Heart right ventricle (tissue), 16 donors: ENCODE results near the gene XIRP2. TPM values are rescaled to one million over a fixed set of nuclear protein-coding genes. Genes with fewer than 3 reads are reported as not detected.

Source experiments
- ATAC-seq, 8 donors: fragments of 200-7000 bp; cut with Tn5 transposase; one replicate each; pipeline ENCODE4 v1.9.1; 2020; ENCODE audit warnings: mild to moderate bottlenecking in 8 of 8, moderate library complexity in 8 of 8, moderate number of reproducible peaks in 1 of 8
- DNase-seq, 2 donors: peaks; one replicate each; pipeline ENCODE4 v3.0.0-alpha.2; 2020
- H3K27ac ChIP-seq, 10 donors: fragments of 200-600 bp; sonication (generic) in 2 of 10; one replicate each; pipeline versions ENCODE4 v1.5.0 to v1.8.0; 2020 to 2022; ENCODE audit warnings: mild to moderate bottlenecking in 3 of 10
- H3K27me3 ChIP-seq, 7 donors: fragments of 200-600 bp; one replicate each; pipeline ENCODE4 v1.8.0; 2021 to 2022; ENCODE audit warnings: mild to moderate bottlenecking in 2 of 7
- H3K36me3 ChIP-seq, 9 donors: fragments of 200-600 bp; sonication (generic) in 1 of 9; one replicate each; pipeline versions ENCODE4 v1.5.0 to v1.8.0; 2020 to 2022; ENCODE audit warnings: mild to moderate bottlenecking in 2 of 9
- H3K4me1 ChIP-seq, 9 donors: fragments of 200-600 bp; sonication (generic) in 1 of 9; one replicate each; pipeline versions ENCODE4 v1.5.0 to v1.8.0; 2020 to 2022; ENCODE audit warnings: mild to moderate bottlenecking in 4 of 9
- H3K4me3 ChIP-seq, 10 donors: fragments of 200-600 bp; sonication (generic) in 2 of 10; one replicate each; pipeline versions ENCODE4 v1.5.0 to v1.8.0; 2020 to 2022; ENCODE audit warnings: mild to moderate bottlenecking in 7 of 10, moderate library complexity in 2 of 10
- H3K9me3 ChIP-seq, 11 donors: fragments of 200-600 bp in 10 of 11; sonication (generic) in 2 of 11; one replicate each; pipeline versions ENCODE4 v1.5.0 to v1.8.0; 2013 to 2022; ENCODE audit warnings: mild to moderate bottlenecking in 2 of 11, control low read depth in 1 of 11, moderate library complexity in 1 of 11
- WGBS, 2 donors: extraction: QIAGEN DNeasy Blood & Tissue Kit; methylation state at CpG; one replicate each; pipeline ENCODE4 v1.1.7; 2013; ENCODE audit warnings: inconsistent platforms in 1 of 2; 5-methylcytosine and 5-hydroxymethylcytosine counted together
- intact Hi-C, 10 donors: fragments of 100-400 bp; cut with DNase I; formaldehyde crosslinking; loops; one replicate each; pipeline versions ENCODE4 v1.11.1 to v1.14.2; 2022
- polyA plus RNA-seq, 2 donors: library from polyadenylated mRNA; stranded (reverse); fragments of 200-250 nt; gene quantifications; one replicate each; pipeline ENCODE4 v1.2.3, GENCODE V29; 2013
- total RNA-seq, 10 donors: library from RNA; stranded (reverse); fragmentation: NEBNext Ultra II Directional in 3 of 10; extraction: Animal tissue kit (Norgen Biotek cat#: 25700) in 3 of 10; gene quantifications; one replicate each; pipeline versions ENCODE4 v1.2.1 to v1.2.4, GENCODE V29; 2021 to 2023
- TF ChIP-seq, protein P1 (sequence below), 9 donors: fragments of 200-600 bp; sonication (generic) in 2 of 9; IDR thresholded peaks; one replicate each; pipeline versions ENCODE4 v1.5.0 to v1.8.0; 2021 to 2022; ENCODE audit warnings: antibody characterized with exemption in 9 of 9, mild to moderate bottlenecking in 5 of 9, moderate library complexity in 1 of 9
- donor health status: Arrhythmogenic right ventricular cardiomyopathy.
- donor health status: ischemic (EF 13 %, LVEDD 7.1; RV severe dilation, severe dysfunction).
- donor health status: healthy with polysubstance abuse.
- donor health status: DM: no; HTN: yes; CAD: no.
- donor health status: DM: no; HTN: no; CAD: no.
- donor health status: ischemic (EF 25% LVEDD 6.9; RV normal size, moderate dysfunction).
- donor health status: ischemic (EF 25% LVEDD 5.7; RV mildly dilated, moderate dysfunction).
- donor health status: healthy.
- donor health status: DM: yes; HTN: yes; CAD: no.
- donor health status: Ischemic cardiomyopathy.
- donor health status: ischemic (EF 35%, LVEDD 5.7; RV mildly dilated, moderate dysfunction).
- donor health status: nonischemic (EF 11% LVEDD 7.7; RV severe dilation, severe dysfunction).
- donor health status: DM: yes; HTN: yes; CAD: no.
- donor health status: PGD.
- donor health status: ischemic (EF 29% LVEDD 5.4; RV normal size, mild dysfunction).
- donor health status: nonischemic (EF 23%, LVEDD 6.1; RV moderate dilation, normal function).

Gene XIRP2
- total and polyA plus RNA-seq, 12 donors, result 145 to 1,255 (median 577) TPM

DNA sequence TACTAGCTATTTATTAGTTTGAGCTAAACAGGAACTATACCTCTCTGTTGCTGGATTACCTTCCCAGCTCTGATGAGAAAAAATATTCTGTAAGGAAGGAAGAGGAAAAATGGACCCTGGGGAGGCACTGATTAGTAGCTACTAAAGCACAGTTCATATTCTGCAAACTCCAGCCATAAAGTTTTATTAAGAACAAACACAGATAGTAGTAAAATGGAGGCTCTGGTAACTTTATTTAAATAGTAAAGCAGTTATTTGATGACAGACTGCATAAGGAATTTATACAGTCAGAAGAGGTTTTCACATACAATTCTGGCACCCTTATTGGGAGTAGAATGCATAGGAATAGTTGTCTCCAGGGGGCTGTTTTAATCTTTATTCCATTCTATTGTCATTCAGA is 84.1 kb downstream of the XIRP2 start:
- intact Hi-C loops, result no loop called here
- no peaks in the 10 kb centered on the region for H3K4me1 ChIP-seq
- H3K36me3 ChIP-seq, result no peaks in the 10 kb centered on the region
- H3K27ac ChIP-seq, result no peak overlapping the region
- ATAC-seq (no peak), DNase-seq (no peak)
- H3K9me3 ChIP-seq, result no peaks in the 10 kb centered on the region
- H3K27me3 ChIP-seq, result no peaks in the 10 kb centered on the region
- TF ChIP-seq, protein P1, sequence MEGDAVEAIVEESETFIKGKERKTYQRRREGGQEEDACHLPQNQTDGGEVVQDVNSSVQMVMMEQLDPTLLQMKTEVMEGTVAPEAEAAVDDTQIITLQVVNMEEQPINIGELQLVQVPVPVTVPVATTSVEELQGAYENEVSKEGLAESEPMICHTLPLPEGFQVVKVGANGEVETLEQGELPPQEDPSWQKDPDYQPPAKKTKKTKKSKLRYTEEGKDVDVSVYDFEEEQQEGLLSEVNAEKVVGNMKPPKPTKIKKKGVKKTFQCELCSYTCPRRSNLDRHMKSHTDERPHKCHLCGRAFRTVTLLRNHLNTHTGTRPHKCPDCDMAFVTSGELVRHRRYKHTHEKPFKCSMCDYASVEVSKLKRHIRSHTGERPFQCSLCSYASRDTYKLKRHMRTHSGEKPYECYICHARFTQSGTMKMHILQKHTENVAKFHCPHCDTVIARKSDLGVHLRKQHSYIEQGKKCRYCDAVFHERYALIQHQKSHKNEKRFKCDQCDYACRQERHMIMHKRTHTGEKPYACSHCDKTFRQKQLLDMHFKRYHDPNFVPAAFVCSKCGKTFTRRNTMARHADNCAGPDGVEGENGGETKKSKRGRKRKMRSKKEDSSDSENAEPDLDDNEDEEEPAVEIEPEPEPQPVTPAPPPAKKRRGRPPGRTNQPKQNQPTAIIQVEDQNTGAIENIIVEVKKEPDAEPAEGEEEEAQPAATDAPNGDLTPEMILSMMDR (IDR thresholded peaks at IDR 0.05), result no peak
- H3K4me3 ChIP-seq, result no peak overlapping the region

DNA sequence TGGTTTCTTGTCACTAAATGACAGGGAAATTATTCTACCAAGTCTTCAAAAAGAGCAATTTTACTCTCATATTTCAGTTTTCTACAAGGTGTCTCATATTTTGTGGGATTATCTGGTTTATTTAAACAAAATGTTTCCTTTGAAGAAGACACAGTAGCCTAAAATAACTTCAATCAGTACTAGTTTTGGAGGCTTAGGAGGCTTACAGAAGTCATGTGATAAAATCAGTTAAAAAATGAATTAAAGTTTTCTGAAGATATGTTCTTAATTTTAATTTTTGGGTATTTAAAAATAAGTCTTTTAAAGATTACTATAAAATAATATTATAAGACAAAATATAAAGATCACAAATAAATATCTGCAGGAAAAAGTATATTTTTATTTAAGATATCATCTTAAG is 95.9 kb downstream of the XIRP2 start:
- no peak for ATAC-seq

DNA sequence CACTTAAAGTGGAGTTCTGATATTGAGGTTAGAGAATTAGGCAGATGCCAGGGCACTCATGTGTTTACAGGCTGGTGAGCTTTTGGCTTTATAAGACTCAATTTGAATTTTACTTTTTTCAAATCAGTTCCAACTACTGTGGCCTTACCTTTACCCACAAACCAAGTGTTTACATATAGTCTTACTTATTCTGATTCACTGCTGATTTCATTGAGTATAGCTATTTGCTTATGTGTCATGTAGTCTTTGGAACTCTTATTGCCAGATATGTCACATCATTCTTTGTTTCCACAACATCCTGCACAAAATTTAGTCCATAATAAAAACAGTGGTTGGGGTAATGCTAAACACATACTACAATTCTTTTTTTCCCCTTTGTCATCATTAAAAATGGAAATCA is 96.5 kb downstream of the XIRP2 start:
- intact Hi-C loops, result no loop called here
- Histone ChIP-seq H3K36me3 (no peaks in the 10 kb centered on the region), H3K9me3 (peaks cover 0 to 31% (median 14%) of the 10 kb centered on the region in 11 donors), H3K4me3 (no peak overlapping the region), H3K27me3 (no peaks in the 10 kb centered on the region), H3K4me1 (no peaks in the 10 kb centered on the region), H3K27ac (no peak overlapping the region)
- TF ChIP-seq, protein P1 (IDR thresholded peaks at IDR 0.05), result no peak
- DNase-seq (no peak), ATAC-seq (no peak)

More for the DNA sequence above, 95.9 kb downstream of the XIRP2 start:
- Histone ChIP-seq H3K4me1 (no peaks in the 10 kb centered on the region), H3K4me3 (no peak overlapping the region), H3K36me3 (no peaks in the 10 kb centered on the region), H3K27ac (no peak overlapping the region), H3K27me3 (no peaks in the 10 kb centered on the region), H3K9me3 (peaks cover 0 to 37% (median 19%) of the 10 kb centered on the region in 11 donors)
- TF ChIP-seq, protein P1 (IDR thresholded peaks at IDR 0.05), result no peak
- no peak for DNase-seq
- intact Hi-C loops, result no loop called here

DNA sequence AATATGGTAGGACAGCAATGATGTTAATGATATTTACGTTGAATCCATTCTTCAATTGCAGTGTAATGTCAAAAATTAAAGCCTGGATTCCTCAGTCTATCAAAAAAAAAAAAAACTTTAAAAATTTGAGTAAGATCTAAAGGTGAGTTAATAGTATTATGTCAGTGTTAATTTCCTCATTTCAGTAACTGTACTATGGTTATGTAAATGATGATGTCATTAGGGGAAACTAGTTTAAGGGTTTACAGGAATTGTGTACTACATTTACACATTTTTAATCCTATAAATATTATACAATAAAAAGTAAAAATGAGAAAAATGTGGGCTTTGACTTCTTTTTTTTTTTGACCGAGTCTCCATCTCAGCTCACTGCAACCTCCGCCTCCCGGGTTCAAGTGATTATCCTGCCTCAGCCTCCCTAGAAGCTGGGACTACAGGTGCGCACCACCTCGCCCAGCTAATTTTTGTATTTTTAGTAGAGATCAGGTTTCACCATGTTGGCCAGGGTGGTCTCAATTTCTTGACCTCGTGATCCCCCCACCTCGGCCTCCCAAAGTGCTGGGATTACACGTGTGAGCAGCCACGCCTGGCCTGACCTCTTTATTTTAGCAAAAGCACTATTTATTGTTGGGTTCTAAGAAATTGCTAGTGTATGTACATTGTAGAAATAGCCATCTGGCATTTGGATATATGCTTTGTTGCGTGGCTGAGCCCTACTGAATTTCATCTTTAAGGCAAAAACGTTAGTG is 106.5 kb downstream of the XIRP2 start:
- TF ChIP-seq, protein P1 (IDR thresholded peaks at IDR 0.05), result no peak
- WGBS, 2 donors, result 88 to 90% methylated on average over 12 of the region's 12 CpGs
- DNase-seq, result no peak
- no peak for ATAC-seq
- H3K27me3 ChIP-seq, result no peaks in the 10 kb centered on the region
- no peaks in the 10 kb centered on the region for H3K4me1 ChIP-seq
- no peaks in the 10 kb centered on the region for H3K36me3 ChIP-seq
- no peak overlapping the region for H3K4me3 ChIP-seq
- peaks cover 0 to 23% (median 0%) of the 10 kb centered on the region in 11 donors for H3K9me3 ChIP-seq
- intact Hi-C loops, result no loop called here
- no peak overlapping the region for H3K27ac ChIP-seq
